GM23338 (cell line): ENCODE measurements around the gene MYO18B. TPM values are rescaled to one million over a fixed set of nuclear protein-coding genes. Genes with fewer than 3 reads are reported as not detected.

Experiments used
- ATAC-seq: fragments of 200-7000 bp; cut with Tn5 transposase; 3 replicates; pipeline ENCODE4 v1.9.1; 2020
- DNase-seq: peaks from one replicate; pipeline ENCODE4 v3.0.0-alpha.2; 2015; ENCODE audit warnings: low spot score
- H2AFZ ChIP-seq: fragments of 200-600 bp; sonication (generic); 2 replicates; pipeline ENCODE4 v1.8.0; 2016; ENCODE audit warnings: antibody characterized with exemption, mild to moderate bottlenecking, moderate library complexity
- H3F3A ChIP-seq: fragments of 200-600 bp; sonication (generic); replicated peaks from 2 replicates; pipeline ENCODE4 v1.8.0; 2017; ENCODE audit warnings: antibody characterized with exemption, mixed run types, low read depth
- H3K27ac ChIP-seq: fragments of 200-600 bp; sonication (generic); 2 replicates; pipeline ENCODE4 v1.6.1; 2016; ENCODE audit warnings: low read depth
- H3K27me3 ChIP-seq: fragments of 200-600 bp; sonication (generic); 2 replicates; pipeline ENCODE4 v1.8.0; 2016; ENCODE audit warnings: mild to moderate bottlenecking, mixed run types, moderate library complexity; ENCODE audit not compliant: insufficient read depth
- H3K36me3 ChIP-seq: fragments of 200-600 bp; sonication (generic); 2 replicates; pipeline ENCODE4 v1.8.0; 2016; ENCODE audit warnings: mild to moderate bottlenecking; ENCODE audit not compliant: insufficient read depth
- H3K4me1 ChIP-seq: fragments of 200-600 bp; sonication (generic); 2 replicates; pipeline ENCODE4 v1.8.0; 2016; ENCODE audit warnings: mild to moderate bottlenecking, moderate library complexity; ENCODE audit not compliant: insufficient read depth
- H3K4me2 ChIP-seq: fragments of 200-600 bp; sonication (generic); 2 replicates; pipeline ENCODE4 v1.7.1; 2017; ENCODE audit warnings: mixed run types
- H3K4me3 ChIP-seq: fragments of 200-600 bp; sonication (generic); 2 replicates; pipeline ENCODE4 v1.6.1; 2016; ENCODE audit warnings: mixed run types
- H3K79me2 ChIP-seq: fragments of 200-600 bp; sonication (generic); replicated peaks from 2 replicates; pipeline ENCODE4 v1.8.0; 2017; ENCODE audit warnings: mild to moderate bottlenecking; ENCODE audit not compliant: insufficient read depth
- H3K9me2 ChIP-seq: fragments of 200-600 bp; sonication (generic); 2 replicates; pipeline ENCODE4 v1.8.0; 2017; ENCODE audit not compliant: insufficient read depth
- H4K20me1 ChIP-seq: fragments of 200-600 bp; sonication (generic); replicated peaks from 2 replicates; pipeline ENCODE4 v1.8.0; 2017; ENCODE audit warnings: mild to moderate bottlenecking; ENCODE audit not compliant: insufficient read depth
- H3K27ac Mint-ChIP-seq: 2 replicates; pipeline ENCODE4 v1.8.0; 2020; ENCODE audit warnings: inconsistent platforms, mild to moderate bottlenecking, moderate library complexity, mixed read lengths
- H3K27me3 Mint-ChIP-seq: 3 replicates; pipeline ENCODE4 v1.8.0; 2022; ENCODE audit warnings: low read depth, mild to moderate bottlenecking, moderate library complexity, mixed read lengths, inconsistent platforms; ENCODE audit not compliant: insufficient read depth, poor library complexity
- H3K36me3 Mint-ChIP-seq: 3 replicates; pipeline ENCODE4 v1.8.0; 2021; ENCODE audit warnings: low read depth, mild to moderate bottlenecking, inconsistent platforms, moderate library complexity, mixed read lengths
- H3K4me1 Mint-ChIP-seq: 3 replicates; pipeline ENCODE4 v1.8.0; 2020; ENCODE audit warnings: mild to moderate bottlenecking, inconsistent platforms, mixed read lengths
- H3K4me3 Mint-ChIP-seq: 3 replicates; pipeline ENCODE4 v1.8.0; 2021; ENCODE audit warnings: moderate library complexity, mild to moderate bottlenecking, inconsistent platforms, mixed read lengths
- H3K9me3 Mint-ChIP-seq: 3 replicates; pipeline ENCODE4 v1.8.0; 2020; ENCODE audit warnings: moderate library complexity, mild to moderate bottlenecking, inconsistent platforms, mixed read lengths
- CTCF ChIP-seq, 2 experiments: fragments of 200-600 bp in 1 of 2; sonication (generic) in 1 of 2; conservative IDR thresholded peaks; 2 replicates each; pipeline versions ENCODE4 v1.5.1 to v1.6.1; 2016 to 2017; ENCODE audit warnings: antibody characterized with exemption in 2 of 2, low read depth in 2 of 2, mild to moderate bottlenecking in 2 of 2, moderate library complexity in 1 of 2
- EZH2 ChIP-seq: fragments of 200-600 bp; sonication (generic); IDR thresholded peaks from one replicate; pipeline ENCODE4 v1.8.0; 2017; ENCODE audit warnings: antibody characterized with exemption, mild to moderate bottlenecking, low read depth; ENCODE audit not compliant: unreplicated experiment
- EZH2phosphoT487 ChIP-seq: fragments of 200-600 bp; sonication (generic); IDR thresholded peaks from one replicate; pipeline ENCODE4 v1.8.1; 2018; ENCODE audit warnings: antibody characterized with exemption; ENCODE audit not compliant: unreplicated experiment
- JUNB ChIP-seq: IDR thresholded peaks from one replicate; pipeline ENCODE4 v1.6.1; 2016; ENCODE audit warnings: antibody characterized with exemption; ENCODE audit not compliant: unreplicated experiment
- NANOG ChIP-seq: IDR thresholded peaks from 2 replicates; pipeline ENCODE4 v1.6.1; 2016; ENCODE audit warnings: antibody characterized with exemption, borderline replicate concordance
- REST ChIP-seq: IDR thresholded peaks from one replicate; pipeline ENCODE4 v1.6.1; 2018; ENCODE audit warnings: antibody characterized with exemption; ENCODE audit not compliant: unreplicated experiment
- STAT1 ChIP-seq: IDR thresholded peaks from one replicate; pipeline ENCODE4 v1.6.1; 2016; ENCODE audit warnings: antibody characterized with exemption; ENCODE audit not compliant: unreplicated experiment
- ZNF331 ChIP-seq: fragments of 250-450 bp; sonication (Bioruptor Pico); IDR thresholded peaks from 2 replicates; pipeline ENCODE4 v1.5.0; 2020; ENCODE audit warnings: low read depth, mild to moderate bottlenecking, moderate library complexity
- ZNF462 ChIP-seq: fragments of 250-450 bp; sonication (Bioruptor Pico); IDR thresholded peaks from 2 replicates; pipeline ENCODE4 v1.5.0; 2020; ENCODE audit warnings: mild to moderate bottlenecking, moderate library complexity
- polyA plus RNA-seq: library from polyadenylated mRNA; unstranded; fragments of >200 nt; fragmentation: Nextera tagmentation; extraction: Ambion mirVana; gene quantifications from 2 replicates; pipeline ENCODE4 v1.2.1, GENCODE V29; 2016
- total RNA-seq: library from RNA; depleted of rRNA; stranded (reverse); fragments of >200 nt; shearing (Covaris generic); gene quantifications from 2 replicates; pipeline ENCODE4 v1.2.3, GENCODE V29; 2014

MYO18B gene
- total and polyA plus RNA-seq, 2 experiments from 2014 or later, result 0.36 to 0.45 TPM

GRCh38 chr22:25919452-25919851, 177.5 kb downstream of the MYO18B start (continued):
- TF ChIP-seq CTCF (conservative IDR thresholded peaks at IDR 0.05; ENCODE audit: low read depth in 2 of 2), result no peak
- TF ChIP-seq EZH2phosphoT487, result no peak
- TF ChIP-seq STAT1, result no peak

GRCh38 chr22:25922141-25922540, 180.2 kb downstream of the MYO18B start:
- 0 out of 2 replicates have a peak, but pooled peaks cover 7% of the 10 kb centered on the region for H3K9me2 ChIP-seq
- no peak overlapping the region for H2AFZ ChIP-seq
- H3K4me1 Mint-ChIP-seq, result peaks cover 40% of the 10 kb centered on the region
- H3K27me3 Mint-ChIP-seq, result peaks cover 11% of the 10 kb centered on the region
- peaks cover 4% of the 10 kb centered on the region; the same call in 2 of the 3 replicates for H3K9me3 Mint-ChIP-seq
- H3F3A ChIP-seq, result no peaks in the 10 kb centered on the region
- DNase-seq (no peak), ATAC-seq (no peak)
- peaks cover 43% of the 10 kb centered on the region for H3K4me1 ChIP-seq
- no peaks in the 10 kb centered on the region for H3K36me3 Mint-ChIP-seq
- peaks cover 30% of the 10 kb centered on the region; the same call in 1 of the 2 replicates for H3K27me3 ChIP-seq
- no peak overlapping the region for H3K27ac ChIP-seq
- no peak overlapping the region; the same call in 2 of the 3 replicates for H3K4me3 Mint-ChIP-seq
- no peak overlapping the region for H3K27ac Mint-ChIP-seq
- H3K79me2 ChIP-seq, result no peaks in the 10 kb centered on the region
- H3K4me2 ChIP-seq, result peak overlapping the region; percentile 72; the same call in 1 of the 2 replicates
- H3K36me3 ChIP-seq, result no peaks in the 10 kb centered on the region
- H3K4me3 ChIP-seq, result no peak overlapping the region
- no peaks in the 10 kb centered on the region for H4K20me1 ChIP-seq
- TF ChIP-seq STAT1 (no peak), ZNF331 (no peak), NANOG (no peak), CTCF (conservative IDR thresholded peaks at IDR 0.05; ENCODE audit: low read depth in 2 of 2) (no peak), REST (no peak), ZNF462 (CRISPR knock-in tag) (no peak), EZH2 (no peak), JUNB (no peak)
